Measurements from ENCODE around the gene S100A3.
"Not testable (repeated sequence)": the region's sequence is repeated elsewhere in the genome, so short reads cannot be mapped to it uniquely, and the experiment has no call there.

Gene S100A3

DNA sequence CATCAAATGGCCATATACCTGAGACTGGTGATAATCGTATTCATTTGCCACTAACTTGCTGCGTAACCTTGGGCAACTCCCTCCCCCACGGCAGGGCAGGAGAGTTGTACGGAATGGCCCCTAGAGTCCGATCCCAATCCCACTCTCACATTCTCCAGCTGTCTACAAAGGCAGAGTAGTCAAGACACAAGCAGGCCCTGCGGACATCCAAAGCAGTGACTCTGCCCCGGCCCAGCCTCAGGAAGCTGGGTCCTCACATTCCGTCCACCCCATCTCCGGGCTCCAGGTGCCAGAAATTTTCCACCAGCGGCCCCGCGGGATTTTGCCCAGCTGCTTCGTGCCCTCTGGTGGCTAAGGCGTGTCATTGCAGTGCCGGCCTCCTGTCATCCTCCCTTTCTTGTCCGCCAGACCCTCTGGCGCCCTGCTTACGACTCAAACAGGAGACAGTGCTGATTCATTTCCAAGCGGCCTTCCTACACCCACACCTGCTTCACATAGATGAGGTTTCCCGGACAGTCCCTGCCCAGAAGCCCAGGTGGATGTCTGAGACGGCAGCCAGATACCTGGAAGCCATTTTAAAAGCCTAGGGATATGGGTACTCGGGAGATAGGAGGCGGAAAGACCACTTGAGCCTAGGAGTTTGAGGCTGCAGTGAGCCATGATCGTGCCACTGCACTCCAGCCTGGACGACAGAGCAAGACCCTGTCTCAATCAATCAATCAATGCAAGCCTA is 19.5 kb upstream of the S100A3 start:
- DNase-seq, result peak; percentile 88 to 93

GRCh38 chr1:153567621-153568366 is 18.7 kb upstream of the S100A3 start:
- DNase-seq, result no peak

DNA sequence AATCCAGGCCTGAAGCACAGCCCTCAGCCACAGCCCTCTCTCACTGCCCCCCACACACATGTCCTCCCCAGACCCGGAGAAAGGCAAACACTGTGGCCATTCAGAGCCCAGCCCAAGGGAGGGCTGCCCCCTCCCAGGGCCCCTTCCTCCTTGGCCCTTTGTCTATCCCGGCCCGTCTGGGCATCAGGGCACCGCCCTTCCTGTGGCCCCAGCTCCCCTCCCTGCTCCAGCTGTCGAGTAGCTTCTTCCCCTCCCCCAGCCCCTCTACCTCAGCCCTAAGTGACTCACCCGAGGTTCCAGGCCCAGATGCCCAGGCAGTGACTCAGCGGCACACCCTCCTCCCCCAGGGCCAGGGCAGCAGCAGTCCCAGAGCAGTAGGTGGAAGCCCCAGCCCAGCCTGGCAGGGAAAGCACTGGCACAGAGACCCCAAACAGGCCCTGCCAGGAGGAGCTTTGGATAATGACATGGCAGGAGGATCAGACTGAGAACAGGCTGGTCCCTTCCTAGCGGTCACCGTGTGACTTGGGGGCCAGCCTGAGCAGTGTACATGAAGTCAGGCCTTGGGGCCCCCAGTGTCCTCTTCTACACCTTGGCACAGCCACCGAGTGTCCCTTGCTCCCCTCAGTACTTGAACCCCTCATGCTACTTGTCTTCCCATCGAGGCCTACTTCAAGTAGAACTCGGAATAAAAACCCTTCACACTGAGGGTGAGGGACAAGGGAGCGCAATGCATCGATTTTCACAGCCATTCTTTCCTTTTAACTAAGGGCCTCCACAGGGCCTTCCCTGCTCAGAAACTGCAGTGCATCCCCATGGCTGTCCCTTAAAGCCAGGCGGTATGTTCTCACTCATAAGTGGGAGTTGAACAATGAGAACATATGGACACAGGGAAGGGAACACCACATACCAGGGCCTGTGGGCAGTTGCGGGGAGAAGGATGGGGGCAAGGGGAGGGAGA is 17.6 kb upstream of the S100A3 start:
- peak; percentile 74 to 81 for DNase-seq

GRCh38 chr1:153565529-153566374 is 16.7 kb upstream of the S100A3 start, which contains the start of gene S100A2:
S100A2 (minus strand) TSS chr1:153565844; CDS start chr1:153563877, 1,967 bp downstream.
- peak; percentile 36 to 51 for DNase-seq

GRCh38 chr1:153563991-153564390 is 14.9 kb upstream of the S100A3 start:
- no peak for DNase-seq

DNA sequence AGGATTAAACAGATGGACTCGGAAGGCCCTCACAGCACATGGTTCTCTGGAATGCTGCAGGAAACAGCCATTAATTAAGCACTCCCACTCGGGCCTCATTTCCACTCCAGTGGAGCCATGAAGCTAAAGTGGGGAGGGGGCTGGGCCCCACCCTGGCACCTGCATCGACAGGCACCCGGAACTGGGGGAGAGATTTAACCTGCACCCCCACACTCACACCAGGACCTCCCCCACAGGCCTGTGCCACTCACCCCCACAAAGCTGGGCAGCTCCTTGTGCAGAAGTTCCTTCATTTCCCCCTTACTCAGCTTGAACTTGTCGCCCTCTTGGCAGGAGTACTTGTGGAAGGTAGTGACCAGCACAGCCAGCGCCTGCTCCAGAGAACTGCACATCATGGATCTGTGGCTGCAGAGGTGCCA is 14.4 kb upstream of the S100A3 start:
- DNase-seq, result no peak

DNA sequence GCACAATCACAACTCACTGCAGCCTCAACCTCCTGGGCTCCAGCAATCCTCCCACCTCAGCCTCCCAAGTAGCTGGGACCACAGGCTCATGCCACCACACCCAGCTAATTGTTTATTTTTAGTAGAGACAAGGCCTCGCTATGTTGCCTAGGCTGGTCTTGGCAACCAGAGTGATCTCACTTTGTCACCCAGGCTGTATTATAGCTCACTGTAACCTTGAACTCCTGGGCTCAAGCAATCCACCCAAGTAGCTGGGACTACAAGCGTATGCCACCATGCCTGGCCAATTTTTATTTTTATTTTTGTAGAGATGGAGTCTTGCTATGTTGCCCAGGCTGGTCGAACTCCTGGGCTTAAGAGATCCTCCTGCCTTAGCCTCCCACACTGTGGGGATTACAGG is 13.0 kb upstream of the S100A3 start:
- not testable (repeated sequence) for DNase-seq

GRCh38 chr1:153561466-153561985 is 12.5 kb upstream of the S100A3 start:
- DNase-seq, result no peak

DNA sequence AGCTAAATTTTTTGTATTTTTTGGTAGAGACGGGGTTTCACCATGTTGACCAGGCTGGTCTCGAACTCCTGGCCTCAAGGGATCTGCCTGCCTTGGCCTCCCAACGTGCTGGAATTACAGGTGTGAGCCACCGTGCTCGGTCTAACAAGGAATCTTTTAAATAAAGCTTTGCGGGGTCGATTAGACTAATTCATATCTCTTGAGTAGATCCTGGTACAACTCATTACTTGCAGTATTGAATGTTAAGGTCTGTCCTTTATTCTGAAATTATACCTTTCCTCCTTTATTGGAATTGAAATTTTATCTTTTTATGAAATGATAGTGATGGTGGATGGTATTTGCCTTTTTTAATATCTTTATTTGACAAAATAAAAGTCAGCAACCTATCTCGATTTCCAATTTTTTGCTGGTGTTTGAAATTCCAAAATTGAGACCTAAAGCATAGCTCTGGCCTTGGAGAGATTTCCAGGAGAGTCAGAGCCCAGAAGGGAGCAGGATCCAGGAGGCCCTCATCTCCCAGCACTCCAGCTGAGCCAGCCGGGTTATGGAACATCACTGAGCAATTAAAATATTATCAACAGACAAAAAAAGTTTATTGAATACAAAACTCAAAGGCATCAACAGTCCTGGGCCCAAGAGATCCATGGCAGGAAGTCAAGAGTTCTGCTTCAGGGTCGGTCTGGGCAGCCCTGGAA is 11.9 kb upstream of the S100A3 start:
- DNase-seq, result no peak

- no peak for DNase-seq
Observed at GRCh38 chr1:153560241-153560640, 11.2 kb upstream of the S100A3 start.

DNA sequence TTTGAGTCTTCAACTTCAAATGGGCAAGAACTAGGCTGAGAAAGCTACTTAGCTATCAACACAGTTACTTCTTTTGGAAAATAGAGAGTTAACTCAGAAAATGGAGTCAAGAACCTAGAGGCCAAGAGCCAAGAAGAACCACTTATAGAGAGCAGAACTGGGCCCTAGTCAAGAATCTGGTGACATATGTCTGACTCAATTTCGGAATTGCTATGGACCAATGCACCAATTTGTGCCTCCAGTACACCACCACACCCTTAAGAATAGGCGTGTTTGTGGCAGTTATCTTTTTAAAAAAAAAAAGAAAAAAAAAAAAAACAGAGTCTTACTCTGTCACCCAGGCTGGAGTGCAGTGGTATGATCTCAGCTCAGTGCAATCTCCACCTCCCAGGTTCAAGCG is 8.8 kb upstream of the S100A3 start:
- no peak for DNase-seq

GRCh38 chr1:153556348-153556747 is 7.3 kb upstream of the S100A3 start:
- DNase-seq, result no peak

DNA sequence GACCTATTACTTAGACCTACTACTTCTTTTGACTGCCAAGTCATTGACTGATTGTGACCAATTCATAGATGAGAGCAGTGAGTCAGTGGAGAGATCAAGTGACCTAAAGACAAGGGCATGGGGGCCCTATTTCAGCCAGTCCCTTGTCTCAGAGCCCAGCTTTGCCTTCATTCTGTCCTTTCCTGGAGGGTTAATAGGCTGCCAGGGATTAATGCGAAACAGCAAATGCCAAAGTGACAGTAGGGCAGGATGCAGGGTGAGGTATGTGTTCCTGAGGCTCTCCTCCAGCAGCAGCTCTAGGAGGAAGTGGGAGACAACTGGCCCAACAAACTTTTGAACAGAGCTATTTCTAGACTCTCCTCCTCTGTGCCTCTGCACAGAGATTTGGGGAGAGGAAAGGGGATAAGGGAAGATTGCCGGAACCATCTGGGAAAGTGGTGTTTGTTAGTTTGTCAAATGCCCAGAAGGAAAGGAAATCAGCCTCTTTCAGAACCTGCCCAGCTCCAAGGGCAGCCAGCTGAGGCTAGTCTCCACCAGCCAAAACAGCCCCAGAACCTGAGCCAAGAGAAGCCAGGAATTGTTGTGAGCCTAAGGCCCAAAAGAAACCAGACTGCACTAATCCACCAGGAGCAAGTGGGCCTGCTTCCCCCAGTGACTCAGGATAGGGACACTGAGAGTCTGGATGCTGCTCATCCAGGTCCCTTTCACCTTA is 4.9 kb upstream of the S100A3 start:
- DNase-seq, result no peak

DNA sequence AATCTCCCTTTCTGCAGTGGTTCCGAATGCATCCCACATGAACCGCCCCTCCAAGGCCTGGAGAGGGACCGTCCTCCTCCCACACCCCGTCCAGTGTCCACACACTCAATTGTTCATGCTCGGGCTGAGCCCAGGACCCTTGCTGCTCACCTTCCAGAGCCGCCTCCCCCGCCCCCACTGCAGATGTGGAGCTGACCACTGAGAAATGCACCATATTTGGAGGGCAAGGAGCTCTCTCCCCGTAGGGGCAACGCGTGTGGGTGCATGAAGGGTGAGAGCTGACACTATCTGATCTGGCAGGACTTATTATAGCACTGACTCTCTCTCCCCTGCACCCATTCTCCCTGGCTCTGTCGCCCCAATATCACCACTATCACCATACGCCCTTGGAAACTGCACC is 4.0 kb upstream of the S100A3 start:
- DNase-seq, result no peak

- no peak for DNase-seq
Observed at GRCh38 chr1:153552335-153552734, 3.3 kb upstream of the S100A3 start.

- no peak for DNase-seq
Observed at GRCh38 chr1:153550827-153551500, 1.9 kb upstream of the S100A3 start.

DNA sequence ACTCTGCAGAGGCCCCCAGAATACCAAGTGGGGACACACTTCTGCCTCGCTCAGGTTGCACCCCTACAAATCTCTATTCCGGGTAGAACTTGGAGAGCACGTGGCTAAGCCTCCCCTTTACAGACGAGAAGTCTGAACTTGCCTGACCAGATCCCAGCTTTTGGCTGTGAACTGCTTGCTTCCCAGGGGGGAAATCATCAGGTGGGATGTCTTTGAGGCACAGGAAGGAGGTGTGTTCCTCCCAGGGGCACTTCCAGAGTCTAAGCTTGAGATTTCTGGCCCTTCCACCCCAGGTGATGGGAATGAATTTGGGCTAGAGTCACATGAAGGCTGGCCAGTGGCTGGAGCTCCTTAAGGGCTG is 1.3 kb upstream of the S100A3 start:
- no peak for DNase-seq

DNA sequence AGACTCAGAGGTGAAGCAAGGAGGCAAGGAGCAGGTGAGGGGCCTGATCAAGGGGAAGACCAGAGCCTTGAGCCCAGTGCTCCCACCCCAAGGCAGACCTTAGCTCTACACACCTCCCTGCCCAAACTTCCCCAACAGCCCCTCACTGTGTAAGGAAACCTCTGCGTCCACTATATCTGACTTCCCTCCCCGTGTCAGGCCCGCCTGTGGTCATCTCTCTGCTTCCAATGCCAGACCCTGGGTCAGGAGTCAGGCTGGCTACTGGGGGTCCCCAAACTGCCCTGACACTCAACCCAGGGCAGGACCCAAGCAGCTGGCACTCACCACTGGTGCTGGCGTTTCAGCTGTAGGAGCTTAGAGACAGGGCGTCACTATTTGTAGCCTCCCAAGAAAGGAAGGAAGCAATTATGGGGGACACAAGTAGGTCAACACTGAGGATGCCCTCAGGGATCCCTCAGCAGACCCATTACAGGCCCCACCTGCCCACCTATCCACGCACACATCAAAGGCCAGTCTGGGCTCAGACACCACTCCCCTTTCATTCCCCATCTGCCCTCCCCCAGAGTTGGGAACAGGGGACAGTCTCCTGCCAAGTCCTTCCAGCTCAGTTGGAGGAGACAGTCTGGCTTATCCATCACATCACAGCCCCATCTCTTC is 811 bp upstream of the S100A3 start:
- DNase-seq, result no peak
